Measurements from ENCODE around the gene CHN1.

CHN1 gene

GRCh38 chr2:175009917-175010621 is 4.9 kb upstream of the CHN1 start:
- DNase-seq: no peak

GRCh38 chr2:175008801-175009495 is 3.8 kb upstream of the CHN1 start:
- DNase-seq: no peak

- no peak for DNase-seq
Measured at GRCh38 chr2:175008009-175008408, 2.8 kb upstream of the CHN1 start.

- DNase-seq: no peak
Measured at GRCh38 chr2:175007510-175007909, 2.3 kb upstream of the CHN1 start.

- no peak for DNase-seq
Measured at GRCh38 chr2:175006281-175006680, 1.1 kb upstream of the CHN1 start.

- no peak for DNase-seq
Measured at GRCh38 chr2:175005733-175006264, 618 bp upstream of the CHN1 start.

GRCh38 chr2:175004730-175004979 is 526 bp downstream of the CHN1 start:
- no peak for DNase-seq

GRCh38 chr2:175003875-175004729 is 1.1 kb downstream of the CHN1 start:
- peak; percentile 44 for DNase-seq

- DNase-seq: no peak
Measured at GRCh38 chr2:175002547-175003274, 2.5 kb downstream of the CHN1 start.

GRCh38 chr2:175001566-175001965 is 3.6 kb downstream of the CHN1 start:
- DNase-seq: peak; percentile 64

- no peak for DNase-seq
Measured at GRCh38 chr2:174997110-174997509, 8.1 kb downstream of the CHN1 start.

GRCh38 chr2:174996622-174997021 is 8.6 kb downstream of the CHN1 start:
- no peak for DNase-seq

- DNase-seq: no peak
Measured at GRCh38 chr2:174994381-174994780, 10.8 kb downstream of the CHN1 start.

- DNase-seq: no peak
Measured at GRCh38 chr2:174992886-174993285, 12.3 kb downstream of the CHN1 start.

- DNase-seq: peak; percentile 48
Measured at GRCh38 chr2:174985614-174986013, 19.6 kb downstream of the CHN1 start.

GRCh38 chr2:174984561-174984960 is 20.6 kb downstream of the CHN1 start:
- DNase-seq: no peak

- DNase-seq: no peak
Measured at GRCh38 chr2:174981331-174981730, 23.9 kb downstream of the CHN1 start.

- no peak for DNase-seq
Measured at GRCh38 chr2:174979996-174980395, 25.2 kb downstream of the CHN1 start.

GRCh38 chr2:174977364-174977763 is 27.8 kb downstream of the CHN1 start:
- DNase-seq: no peak

GRCh38 chr2:174974131-174974530 is 31.1 kb downstream of the CHN1 start:
- DNase-seq: no peak

- DNase-seq: no peak
Measured at GRCh38 chr2:174972924-174973323, 32.3 kb downstream of the CHN1 start.

GRCh38 chr2:174971868-174972781 is 33.1 kb downstream of the CHN1 start:
- DNase-seq: no peak
